MG63 (cell line): ENCODE data around the gene ZMYND11. TPM values are rescaled to one million over a fixed set of nuclear protein-coding genes. Genes with fewer than 3 reads are reported as not detected.

Source experiments
- DNase-seq: peaks from one replicate; pipeline ENCODE4 v3.0.0-alpha.2; 2020
- H3K27me3 ChIP-seq: fragments of 250-450 bp; sonication (Bioruptor Pico); 2 replicates; pipeline ENCODE4 v1.5.1; 2020; ENCODE audit warnings: mild to moderate bottlenecking, moderate library complexity
- H3K36me3 ChIP-seq: fragments of 250-450 bp; sonication (Bioruptor Pico); 2 replicates; pipeline ENCODE4 v1.5.1; 2020; ENCODE audit warnings: mild to moderate bottlenecking, moderate library complexity
- H3K4me3 ChIP-seq: fragments of 250-450 bp; sonication (Bioruptor Pico); 2 replicates; pipeline ENCODE4 v1.5.1; 2020; ENCODE audit warnings: mild to moderate bottlenecking, moderate library complexity
- H3K9me3 ChIP-seq: fragments of 250-450 bp; sonication (Bioruptor Pico); 2 replicates; pipeline ENCODE4 v1.5.1; 2020; ENCODE audit warnings: mild to moderate bottlenecking, moderate library complexity
- total RNA-seq: library from RNA; depleted of rRNA; stranded (reverse); fragments of >200 nt; shearing (Covaris generic); gene quantifications from 2 replicates; pipeline ENCODE4 v1.2.3, GENCODE V29; 2014; ENCODE audit warnings: low replicate concordance; rRNA removed

ZMYND11 gene
- 43.4 and 49.5 TPM in 2 replicates for total RNA-seq

GRCh38 chr10:135132-135600 lies at the start of gene ZMYND11:
ZMYND11 (plus strand) TSS chr10:135455; CDS start chr10:180013, 44,558 bp downstream.
- H3K36me3 ChIP-seq, result no peaks in the 10 kb centered on the region
- H3K9me3 ChIP-seq, result no peaks in the 10 kb centered on the region
- peak; percentile 72 for DNase-seq
- H3K4me3 ChIP-seq, result peak within 1 kb of the TSS; percentile 78
- no peaks in the 10 kb centered on the region for H3K27me3 ChIP-seq

DNA sequence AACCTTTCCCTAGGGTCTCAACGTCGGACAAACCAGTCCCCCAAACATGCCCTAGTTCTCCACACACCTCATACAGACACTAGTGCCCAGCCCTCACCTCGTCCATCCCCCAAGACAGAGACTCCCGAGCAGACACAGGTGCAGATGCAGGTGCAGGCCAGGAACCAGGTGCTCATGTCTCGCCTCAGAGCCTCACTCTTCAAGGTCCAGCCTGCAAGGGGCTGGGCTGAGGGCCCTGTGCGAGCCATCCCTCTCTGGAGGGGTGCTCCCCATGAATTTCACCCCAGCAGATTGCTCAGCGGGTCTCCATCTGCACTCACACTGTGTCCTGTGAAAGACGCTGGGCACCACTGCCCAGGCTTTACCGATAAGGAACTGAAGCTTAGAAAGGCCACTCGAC lies 49.2 kb upstream of the ZMYND11 start:
- no peaks in the 10 kb centered on the region for H3K9me3 ChIP-seq
- no peak overlapping the region for H3K4me3 ChIP-seq
- DNase-seq, result no peak
- no peaks in the 10 kb centered on the region for H3K36me3 ChIP-seq
- no peaks in the 10 kb centered on the region for H3K27me3 ChIP-seq

- no peaks in the 10 kb centered on the region for H3K36me3 ChIP-seq
- H3K9me3 ChIP-seq, result no peaks in the 10 kb centered on the region
- no peak for DNase-seq
- no peaks in the 10 kb centered on the region for H3K27me3 ChIP-seq
- H3K4me3 ChIP-seq, result no peak overlapping the region
These were observed 47.8 kb upstream of the ZMYND11 start for GRCh38 chr10:87177-88080.

DNA sequence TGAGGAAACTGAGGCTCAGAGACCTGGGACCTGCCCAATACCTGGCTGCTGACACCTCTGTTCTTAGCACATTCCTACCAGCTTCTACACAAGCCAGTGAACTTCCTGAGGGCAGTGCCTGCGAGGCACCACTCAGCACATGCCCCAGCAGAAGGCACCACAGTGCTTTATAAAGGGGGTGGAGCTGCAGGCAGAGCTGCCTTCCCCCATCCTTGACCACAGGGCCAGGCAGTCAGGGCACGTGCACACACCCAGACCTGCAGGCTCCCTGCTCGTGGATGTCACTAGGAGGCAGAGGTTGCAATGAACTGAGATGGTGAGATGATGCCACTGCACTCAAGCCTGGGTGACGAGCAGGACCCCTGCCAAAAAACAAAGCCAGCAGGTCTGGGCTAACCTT lies 47.0 kb upstream of the ZMYND11 start:
- no peak for DNase-seq
- Histone ChIP-seq H3K36me3 (no peaks in the 10 kb centered on the region), H3K27me3 (no peaks in the 10 kb centered on the region), H3K4me3 (no peak overlapping the region), H3K9me3 (no peaks in the 10 kb centered on the region)

DNA sequence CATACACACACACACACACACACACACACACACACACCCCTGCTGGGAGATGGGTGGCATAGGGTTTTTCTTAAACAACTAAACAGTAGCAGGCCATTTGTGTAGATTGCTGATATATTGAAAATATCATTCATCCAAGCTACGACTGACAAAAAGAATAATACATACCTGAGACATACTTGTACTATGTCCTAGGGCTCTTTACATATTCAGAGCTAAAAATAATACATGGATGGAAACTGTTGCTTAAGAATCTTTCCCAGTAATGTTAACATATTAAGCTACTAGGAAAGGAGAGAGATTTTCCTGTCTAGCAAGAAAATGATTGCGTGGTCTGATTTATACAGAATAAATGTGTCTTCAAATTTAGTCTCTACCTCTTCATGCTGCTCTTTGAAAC lies 46.0 kb upstream of the ZMYND11 start:
- no peaks in the 10 kb centered on the region for H3K27me3 ChIP-seq
- H3K36me3 ChIP-seq, result no peaks in the 10 kb centered on the region
- no peaks in the 10 kb centered on the region for H3K9me3 ChIP-seq
- no peak for DNase-seq
- H3K4me3 ChIP-seq, result no peak overlapping the region

DNA sequence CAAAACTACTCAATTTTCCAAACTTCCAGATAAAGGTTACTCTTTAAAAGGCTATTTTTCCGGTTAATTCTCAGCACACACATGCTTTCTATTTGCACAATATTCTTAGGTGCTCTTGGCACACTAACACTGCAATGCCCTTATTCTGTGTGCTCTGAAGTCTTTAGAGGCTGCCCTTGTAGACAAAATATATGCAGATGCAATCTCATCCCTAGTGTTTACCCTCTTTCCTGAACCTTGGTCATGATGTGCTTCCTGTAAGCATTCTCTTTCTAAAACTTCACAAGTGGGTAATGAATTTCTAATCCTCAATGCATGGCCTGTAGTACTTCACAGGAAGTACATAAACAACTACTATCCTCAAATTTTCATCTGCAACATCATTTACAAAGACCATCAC lies 45.1 kb upstream of the ZMYND11 start:
- Histone ChIP-seq H3K9me3 (peaks cover 3% of the 10 kb centered on the region), H3K36me3 (no peaks in the 10 kb centered on the region), H3K27me3 (no peaks in the 10 kb centered on the region), H3K4me3 (no peak overlapping the region)
- no peak for DNase-seq

DNA sequence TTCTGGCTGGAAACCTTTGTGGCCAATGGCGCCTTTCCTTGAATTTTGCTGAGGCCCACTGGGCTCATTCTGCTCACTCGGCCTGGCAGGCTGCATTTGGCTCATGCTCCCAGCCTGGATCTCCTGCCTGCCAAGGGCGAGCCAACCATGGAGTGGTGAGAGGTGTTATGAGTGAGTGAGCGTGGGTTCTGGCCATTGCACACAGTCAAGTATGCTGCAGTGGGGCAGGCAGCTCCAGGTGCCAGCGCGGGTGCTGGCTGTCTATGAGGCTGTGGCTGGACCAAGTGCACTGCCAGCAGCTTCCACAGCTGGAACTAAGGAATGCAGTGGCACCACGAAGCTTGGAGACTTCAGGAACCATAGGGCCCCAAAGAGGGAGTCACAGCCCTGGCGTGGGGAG lies 43.9 kb upstream of the ZMYND11 start:
- Histone ChIP-seq H3K36me3 (no peaks in the 10 kb centered on the region), H3K9me3 (peaks cover 7% of the 10 kb centered on the region), H3K27me3 (no peaks in the 10 kb centered on the region), H3K4me3 (no peak overlapping the region)
- no peak for DNase-seq

DNA sequence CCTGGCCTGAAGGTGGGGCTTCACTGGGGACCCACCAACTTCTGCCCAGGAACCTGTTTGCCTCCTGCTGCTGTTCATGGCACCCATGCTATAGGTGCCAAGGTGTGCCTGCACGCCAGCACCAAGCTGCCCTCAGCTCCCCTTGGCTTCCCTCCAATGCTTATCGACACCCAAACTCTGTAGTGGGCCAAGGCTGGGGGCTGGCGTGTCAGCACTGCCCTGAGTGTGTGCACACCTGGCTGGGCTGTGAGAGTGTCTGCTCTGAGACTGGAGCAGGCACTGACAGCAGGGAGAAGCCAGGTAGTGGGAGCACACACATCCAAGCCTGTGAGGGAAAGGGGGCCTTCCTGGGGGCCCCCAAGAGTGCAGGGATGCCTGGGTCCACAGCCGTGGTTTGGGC lies 43.1 kb upstream of the ZMYND11 start:
- Histone ChIP-seq H3K36me3 (no peaks in the 10 kb centered on the region), H3K9me3 (peaks cover 7% of the 10 kb centered on the region), H3K4me3 (no peak overlapping the region), H3K27me3 (no peaks in the 10 kb centered on the region)
- no peak for DNase-seq

DNA sequence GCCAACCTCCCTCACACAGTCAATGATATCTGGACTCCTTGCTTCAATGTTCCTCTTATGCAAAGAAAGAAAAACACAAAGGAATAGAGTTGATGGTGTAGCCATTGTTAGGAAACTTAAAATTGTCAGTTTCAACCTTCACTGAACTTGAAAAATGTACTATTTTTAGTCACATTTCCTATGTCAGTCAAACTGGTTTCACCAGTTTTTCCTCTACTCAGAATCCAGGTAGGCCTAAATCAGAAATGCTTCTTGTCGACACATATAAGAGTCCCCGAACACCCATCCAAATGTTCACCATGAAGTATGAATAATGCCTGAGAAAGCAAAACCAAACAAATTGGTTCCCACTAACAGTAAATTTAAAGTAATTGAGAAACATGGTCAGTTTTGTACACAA lies 42.4 kb upstream of the ZMYND11 start:
- DNase-seq, result no peak
- Histone ChIP-seq H3K9me3 (peaks cover 7% of the 10 kb centered on the region), H3K36me3 (no peaks in the 10 kb centered on the region), H3K27me3 (no peaks in the 10 kb centered on the region), H3K4me3 (no peak overlapping the region)

DNA sequence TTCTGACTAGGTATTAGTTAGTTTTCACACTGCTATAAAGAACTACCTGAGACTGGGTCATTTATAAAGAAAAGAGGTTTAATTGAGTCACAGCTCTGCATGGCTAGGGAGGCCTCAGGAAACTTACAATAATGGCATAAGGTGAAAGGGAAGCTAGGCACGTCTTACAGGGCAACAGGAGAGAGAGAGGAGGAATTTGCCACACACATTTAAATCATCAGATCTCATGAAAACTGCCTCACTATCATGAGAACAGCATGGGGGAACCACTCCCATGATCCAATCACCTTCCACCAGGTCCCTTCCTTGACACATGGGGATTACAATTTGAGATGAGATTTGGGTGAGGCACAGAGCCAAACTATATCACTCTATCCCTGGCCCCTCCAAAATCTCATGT lies 40.6 kb upstream of the ZMYND11 start:
- H3K36me3 ChIP-seq, result no peaks in the 10 kb centered on the region
- H3K9me3 ChIP-seq, result peaks cover 7% of the 10 kb centered on the region
- H3K4me3 ChIP-seq, result no peak overlapping the region
- DNase-seq, result no peak
- no peaks in the 10 kb centered on the region for H3K27me3 ChIP-seq

DNA sequence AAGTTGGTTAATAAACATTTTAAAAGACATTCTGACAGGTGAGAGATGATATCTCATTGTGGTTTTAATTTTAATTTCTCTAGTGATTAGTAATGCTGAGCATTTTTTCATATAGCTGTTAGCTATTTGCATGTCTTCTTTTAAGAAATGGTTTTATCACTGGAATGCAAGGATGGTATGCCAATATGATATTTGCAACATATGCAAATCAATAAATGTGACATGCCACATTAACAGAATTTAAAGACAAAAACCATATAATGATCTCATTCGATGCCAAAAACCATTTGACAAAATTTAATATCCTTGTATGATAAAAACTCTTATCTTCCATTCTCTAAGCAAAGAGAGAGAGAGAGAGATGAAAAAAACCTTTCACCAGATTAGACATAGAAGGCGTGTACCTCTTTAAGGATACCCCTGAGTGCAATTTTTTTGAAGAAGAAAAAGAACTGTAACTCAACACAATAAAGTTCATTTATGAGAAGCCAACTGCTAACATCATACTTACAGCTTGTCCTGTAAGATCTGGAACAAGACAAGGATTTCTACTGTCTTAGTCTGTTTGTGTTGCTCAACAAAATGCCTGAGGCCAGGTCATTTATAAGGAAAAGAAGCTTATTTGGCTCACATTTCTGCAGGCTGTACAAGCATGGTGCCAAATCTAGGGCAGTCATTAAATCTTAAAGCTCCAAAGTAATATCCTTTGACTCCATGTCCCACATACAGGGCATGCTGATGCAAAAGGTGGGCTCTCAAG lies 39.7 kb upstream of the ZMYND11 start:
- Histone ChIP-seq H3K36me3 (no peaks in the 10 kb centered on the region), H3K4me3 (no peak overlapping the region), H3K27me3 (no peaks in the 10 kb centered on the region), H3K9me3 (peaks cover 7% of the 10 kb centered on the region)
- DNase-seq, result no peak

DNA sequence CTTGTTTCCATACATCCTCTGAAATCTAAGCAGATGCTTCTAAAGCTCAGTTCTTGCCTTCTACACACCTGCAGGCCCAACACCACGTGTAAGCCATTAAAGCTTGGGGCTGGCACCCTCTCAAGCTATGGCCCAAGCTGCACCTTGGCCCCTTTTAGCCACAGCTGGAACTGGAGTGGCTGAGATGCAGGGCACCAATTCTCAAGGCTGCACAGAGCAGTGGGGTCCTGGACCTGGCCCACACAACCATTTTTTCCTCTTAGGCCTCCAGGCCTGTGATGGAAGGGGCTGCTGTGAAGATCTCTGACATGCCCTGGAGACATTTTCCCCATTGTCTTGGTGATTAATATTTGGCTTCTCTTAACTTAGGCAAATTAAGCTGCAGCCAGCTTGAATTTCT lies 38.8 kb upstream of the ZMYND11 start:
- peaks cover 7% of the 10 kb centered on the region for H3K9me3 ChIP-seq
- H3K4me3 ChIP-seq, result no peak overlapping the region
- no peaks in the 10 kb centered on the region for H3K36me3 ChIP-seq
- DNase-seq, result no peak
- H3K27me3 ChIP-seq, result no peaks in the 10 kb centered on the region

- no peaks in the 10 kb centered on the region for H3K9me3 ChIP-seq
- H3K27me3 ChIP-seq, result no peaks in the 10 kb centered on the region
- no peak for DNase-seq
- H3K4me3 ChIP-seq, result no peak overlapping the region
- H3K36me3 ChIP-seq, result no peaks in the 10 kb centered on the region
These were observed 30.8 kb upstream of the ZMYND11 start for GRCh38 chr10:104416-104815.

- Histone ChIP-seq H3K9me3 (no peaks in the 10 kb centered on the region), H3K27me3 (no peaks in the 10 kb centered on the region), H3K36me3 (no peaks in the 10 kb centered on the region), H3K4me3 (no peak overlapping the region)
- DNase-seq, result no peak
These were observed 30.2 kb upstream of the ZMYND11 start for GRCh38 chr10:104862-105565.

DNA sequence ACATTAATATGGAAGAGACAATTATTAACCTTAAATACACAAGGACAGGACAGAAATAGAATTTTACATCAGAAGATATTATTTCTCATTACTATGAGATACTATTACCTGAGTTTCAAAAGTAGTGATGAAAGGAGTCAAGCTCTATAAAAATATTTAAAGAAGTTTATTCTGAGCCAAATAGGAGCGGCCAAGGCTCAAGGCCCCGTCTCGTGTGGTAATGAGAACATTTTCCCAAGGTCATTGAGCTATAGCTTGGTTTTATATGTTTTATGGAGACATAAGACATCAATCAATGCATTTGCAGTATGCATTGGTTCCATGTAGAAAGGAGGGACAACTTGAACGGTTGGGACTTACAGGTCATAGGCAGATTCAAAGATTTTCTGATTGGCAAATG lies 29.4 kb upstream of the ZMYND11 start:
- no peaks in the 10 kb centered on the region for H3K36me3 ChIP-seq
- H3K9me3 ChIP-seq, result no peaks in the 10 kb centered on the region
- no peak for DNase-seq
- no peak overlapping the region for H3K4me3 ChIP-seq
- H3K27me3 ChIP-seq, result no peaks in the 10 kb centered on the region

- no peaks in the 10 kb centered on the region for H3K36me3 ChIP-seq
- no peak for DNase-seq
- no peak overlapping the region for H3K4me3 ChIP-seq
- H3K27me3 ChIP-seq, result no peaks in the 10 kb centered on the region
- H3K9me3 ChIP-seq, result no peaks in the 10 kb centered on the region
These were observed 28.5 kb upstream of the ZMYND11 start for GRCh38 chr10:106740-107139.

DNA sequence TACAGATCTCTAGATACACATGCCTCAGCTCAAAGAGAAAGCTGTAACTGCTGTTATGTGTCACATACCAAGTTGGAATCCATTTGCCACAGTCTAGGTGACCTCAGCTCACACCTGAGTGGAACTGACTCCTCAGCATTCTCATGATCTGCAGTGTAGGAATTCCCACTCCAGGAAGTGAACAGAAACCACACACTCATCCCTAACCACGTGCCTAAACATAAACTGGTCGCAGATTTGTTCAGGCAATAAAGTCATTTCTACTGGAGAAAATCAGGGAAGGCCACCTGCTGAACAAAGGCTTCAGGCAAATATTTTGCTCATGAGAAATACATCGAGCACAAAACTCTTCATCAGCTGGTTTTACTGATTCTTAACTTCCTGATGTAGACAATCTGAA lies 23.0 kb upstream of the ZMYND11 start:
- DNase-seq, result no peak
- no peaks in the 10 kb centered on the region for H3K27me3 ChIP-seq
- no peaks in the 10 kb centered on the region for H3K9me3 ChIP-seq
- no peak overlapping the region for H3K4me3 ChIP-seq
- H3K36me3 ChIP-seq, result no peaks in the 10 kb centered on the region
